Brain pericyte (primary cell): ENCODE results near the gene GALNT1.

Source experiments
- DNase-seq: peaks from one replicate; pipeline ENCODE4 v3.0.0-alpha.2; 2012; ENCODE audit warnings: low read depth, low spot score

The GALNT1 gene

DNA sequence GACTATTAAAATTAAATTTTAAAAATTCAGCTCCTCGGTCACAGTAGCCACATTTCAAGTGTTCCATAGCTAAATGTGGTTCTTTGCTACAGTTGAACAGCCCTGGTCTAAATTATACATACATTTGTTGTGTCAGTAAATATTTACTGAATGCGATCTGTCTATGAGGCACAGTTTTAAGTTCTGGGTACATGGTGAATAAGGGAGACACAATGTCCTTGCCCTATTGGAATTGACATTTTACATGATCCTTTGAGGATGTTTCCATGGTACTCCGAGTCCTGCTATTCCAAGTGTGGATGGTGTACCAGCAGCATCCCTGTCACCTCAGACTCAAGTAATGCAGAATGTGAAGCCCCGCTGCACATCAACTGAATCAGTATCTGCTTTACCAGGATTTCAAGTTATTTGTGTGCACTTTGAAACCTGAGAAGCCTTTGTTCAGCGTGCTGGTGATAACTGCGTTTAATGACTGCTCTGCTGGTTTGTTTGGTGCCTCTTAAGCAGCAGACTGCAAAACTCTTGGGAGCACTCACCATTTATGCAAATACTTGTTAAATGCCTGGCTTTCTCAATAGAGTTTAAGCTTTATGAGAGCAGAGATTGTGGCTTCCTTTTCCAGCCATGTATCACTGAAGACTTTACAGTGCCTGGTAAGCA is 1.5 kb downstream of the GALNT1 start:
- DNase-seq, result no peak

DNA sequence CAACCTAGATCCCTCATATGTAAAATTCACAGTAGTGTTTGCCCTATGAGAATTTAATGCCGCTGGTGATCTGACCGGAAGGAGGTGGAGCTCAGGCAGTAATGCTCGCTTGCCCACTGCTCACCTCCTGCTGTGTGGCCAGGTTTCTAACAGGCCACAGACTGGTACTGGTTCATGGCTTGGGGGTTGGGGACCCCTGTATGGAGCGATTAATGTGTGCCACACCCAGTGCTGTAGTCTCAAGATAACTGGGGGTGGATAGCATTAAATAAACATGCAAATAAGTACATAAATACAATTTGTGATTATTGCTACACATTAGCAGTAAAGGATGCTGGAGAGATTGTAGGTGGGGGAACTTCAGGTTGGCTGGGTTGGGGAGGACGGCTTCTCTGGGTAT is 3.2 kb downstream of the GALNT1 start:
- DNase-seq, result no peak

DNA sequence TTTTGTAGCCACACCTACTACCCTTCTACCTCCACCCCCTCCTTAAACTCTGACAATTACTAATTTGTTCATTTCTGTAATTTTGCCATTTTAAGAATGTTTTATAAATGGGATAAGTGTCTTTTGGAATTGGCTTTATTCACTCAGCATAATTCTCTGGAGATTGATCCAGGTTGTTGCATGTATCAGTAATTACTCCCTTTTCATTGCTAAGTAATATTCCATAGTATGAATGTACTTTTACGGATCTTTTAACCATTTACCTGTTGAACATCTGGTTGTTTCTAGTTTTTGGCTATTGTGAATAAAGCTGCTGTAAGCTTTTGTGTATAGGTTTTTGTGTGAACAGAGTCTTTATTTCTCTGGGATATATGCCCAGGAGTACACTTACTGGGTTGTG is 4.1 kb downstream of the GALNT1 start:
- DNase-seq, result no peak

DNA sequence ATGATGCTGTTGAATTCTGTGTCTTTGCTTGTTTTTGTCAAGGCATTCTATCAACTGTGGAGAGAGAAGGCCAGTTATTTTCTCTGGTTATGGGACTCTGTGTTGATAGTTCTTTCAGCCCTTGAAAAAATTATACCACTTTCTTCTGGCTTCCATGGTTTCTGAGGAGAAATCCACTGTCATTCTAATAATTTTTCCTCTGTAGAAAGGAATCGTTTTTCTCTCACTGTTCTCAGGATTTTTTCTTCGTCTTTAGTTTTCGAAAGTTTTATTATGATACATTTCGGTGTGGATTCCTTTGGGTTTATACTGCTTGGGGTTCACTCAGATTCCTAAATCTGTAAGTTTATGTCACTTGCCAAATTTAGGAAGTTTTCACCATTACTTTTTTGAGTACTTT is 6.6 kb downstream of the GALNT1 start:
- no peak for DNase-seq

DNA sequence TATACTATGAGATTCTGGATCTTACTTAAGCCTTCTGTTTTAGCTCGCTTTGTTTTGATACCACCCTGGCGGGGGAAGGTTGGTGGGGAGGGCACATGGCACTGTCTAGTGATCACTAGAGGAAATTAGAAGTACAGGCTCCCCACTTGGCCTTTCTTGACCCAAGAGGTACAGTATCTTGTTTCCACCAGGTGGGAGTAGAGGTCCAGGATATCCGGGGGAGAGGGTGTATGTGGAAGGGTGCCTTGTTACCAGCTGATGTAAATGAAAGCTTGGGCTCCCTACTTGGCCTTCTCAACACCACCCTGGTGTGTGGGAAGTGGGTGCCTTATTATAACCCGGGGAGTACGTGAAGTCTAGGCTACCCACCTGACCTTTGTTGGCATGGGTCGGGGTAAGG is 7.5 kb downstream of the GALNT1 start:
- no peak for DNase-seq

DNA sequence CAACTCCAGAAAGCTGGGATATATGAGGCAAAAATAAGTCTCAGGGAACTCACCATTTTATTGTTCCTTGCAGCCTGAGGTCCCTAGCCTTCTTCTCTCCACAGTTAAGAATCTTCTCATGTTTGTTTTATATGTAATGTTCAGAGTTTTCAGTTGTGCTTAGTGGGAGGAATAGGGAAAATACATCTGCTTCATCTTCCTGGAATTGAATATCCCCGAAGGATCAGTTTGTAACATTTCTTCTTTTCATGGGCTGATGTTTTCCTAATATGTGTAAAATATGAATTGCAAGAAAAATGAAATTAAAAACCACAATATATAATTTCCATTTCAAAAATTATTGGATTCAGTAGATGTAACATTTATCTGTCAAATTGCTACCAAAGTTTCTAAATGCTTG is 8.0 kb downstream of the GALNT1 start:
- DNase-seq, result no peak

DNA sequence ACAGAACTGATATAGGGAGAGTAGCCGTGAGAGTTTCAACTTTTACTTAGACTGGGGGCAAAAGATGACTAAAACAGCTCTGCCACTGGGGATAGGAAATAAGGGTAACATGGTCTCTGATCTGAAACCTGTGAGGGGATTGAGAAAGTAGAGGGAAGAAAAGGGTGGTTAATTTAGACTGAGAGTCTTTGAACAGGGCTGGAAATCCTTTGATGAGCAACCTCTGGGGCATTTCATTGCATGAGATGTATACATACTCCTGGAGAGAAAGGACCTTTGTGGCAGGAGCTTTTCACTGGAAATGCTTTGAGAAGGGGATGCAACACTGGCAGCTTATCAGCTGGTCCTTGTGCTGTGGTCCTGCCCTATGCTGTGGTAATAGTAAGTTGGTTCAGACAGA is 9.4 kb downstream of the GALNT1 start:
- DNase-seq, result no peak

DNA sequence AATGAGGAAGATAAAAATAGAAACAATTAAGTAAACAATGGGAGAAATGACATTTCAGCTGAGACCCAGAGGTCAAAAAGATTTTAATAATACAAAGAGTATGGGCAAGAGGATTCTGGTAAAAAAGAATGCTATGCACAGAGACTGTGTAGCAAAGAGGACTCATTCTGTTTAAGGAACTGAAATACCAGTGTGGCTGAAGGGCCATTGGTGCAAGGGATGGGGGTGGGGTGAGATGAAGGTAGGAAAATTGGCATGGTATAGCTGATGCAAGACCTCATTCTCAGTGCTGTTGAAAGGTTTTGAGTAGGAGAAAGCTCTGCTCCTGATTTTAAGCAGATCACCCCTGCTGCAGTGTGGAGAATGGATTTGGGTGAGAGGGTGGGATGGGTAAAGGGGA is 10.8 kb downstream of the GALNT1 start:
- no peak for DNase-seq

DNA sequence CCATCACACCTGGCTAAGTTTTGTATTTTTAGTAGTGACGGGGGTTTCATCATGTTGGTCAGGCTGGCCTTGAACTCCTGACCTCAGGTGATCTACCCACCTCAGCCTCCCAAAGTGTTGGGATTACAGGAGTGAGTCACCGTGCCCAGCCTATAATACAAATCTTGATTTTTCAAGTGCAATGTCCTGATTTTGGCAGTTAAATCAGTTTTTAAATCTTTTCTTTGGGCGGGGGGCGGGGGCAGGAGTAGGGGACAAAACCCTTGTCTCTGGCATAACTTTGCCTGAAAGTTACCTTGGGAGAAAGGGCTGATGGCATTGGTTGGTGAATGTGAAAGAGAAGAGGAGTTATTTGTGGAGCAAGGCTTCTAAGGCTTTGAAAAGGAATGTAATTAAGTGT is 12.3 kb downstream of the GALNT1 start:
- DNase-seq, result no peak

DNA sequence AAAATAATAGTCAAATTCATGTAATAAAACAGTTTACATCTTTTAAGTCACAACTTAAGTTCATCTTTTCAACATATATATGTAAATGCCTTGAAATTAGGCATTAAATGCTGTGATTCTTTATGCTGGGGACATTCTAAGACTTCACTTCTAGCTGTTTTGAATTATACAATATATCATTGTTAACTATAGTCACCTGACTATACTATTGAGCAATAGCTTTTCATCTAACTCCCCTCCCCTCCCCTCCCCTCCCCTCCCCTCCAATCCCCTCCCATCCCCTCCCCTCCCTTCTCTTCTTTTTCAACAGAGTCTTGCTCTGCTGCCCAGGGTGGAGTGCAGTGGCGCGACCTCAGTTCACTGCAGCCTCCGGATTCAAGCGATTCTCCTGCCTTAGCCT is 16.2 kb downstream of the GALNT1 start:
- no peak for DNase-seq

DNA sequence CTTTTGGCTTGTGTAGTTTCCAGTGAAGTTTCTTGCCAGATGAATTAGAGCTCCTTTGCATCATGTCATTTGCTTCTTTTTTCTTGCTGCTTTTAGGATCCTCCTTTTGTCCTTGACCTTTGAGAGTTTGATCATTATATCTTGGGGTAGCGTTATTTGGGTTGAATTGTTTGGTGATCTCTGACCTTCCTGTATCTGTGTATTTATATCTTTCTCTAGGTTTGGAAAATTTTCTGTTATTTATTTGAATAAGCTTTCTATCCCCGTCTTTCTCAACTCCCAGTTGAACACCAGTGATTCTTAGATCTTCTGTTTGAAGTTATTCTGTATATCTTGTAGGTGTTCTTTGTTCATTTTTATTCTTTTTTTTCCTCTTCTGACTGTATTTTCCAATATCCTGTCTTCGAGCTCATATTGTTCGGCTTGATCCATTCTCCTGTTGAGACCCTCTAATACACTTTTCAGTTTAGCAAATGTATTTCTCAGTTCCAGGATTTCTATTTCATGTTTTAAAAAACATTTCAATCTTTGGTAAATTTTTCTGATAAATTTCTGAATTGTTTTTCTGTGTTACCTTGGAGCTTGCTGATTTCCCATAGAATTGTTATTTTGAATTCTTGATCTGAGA is 20.8 kb downstream of the GALNT1 start:
- DNase-seq, result no peak

DNA sequence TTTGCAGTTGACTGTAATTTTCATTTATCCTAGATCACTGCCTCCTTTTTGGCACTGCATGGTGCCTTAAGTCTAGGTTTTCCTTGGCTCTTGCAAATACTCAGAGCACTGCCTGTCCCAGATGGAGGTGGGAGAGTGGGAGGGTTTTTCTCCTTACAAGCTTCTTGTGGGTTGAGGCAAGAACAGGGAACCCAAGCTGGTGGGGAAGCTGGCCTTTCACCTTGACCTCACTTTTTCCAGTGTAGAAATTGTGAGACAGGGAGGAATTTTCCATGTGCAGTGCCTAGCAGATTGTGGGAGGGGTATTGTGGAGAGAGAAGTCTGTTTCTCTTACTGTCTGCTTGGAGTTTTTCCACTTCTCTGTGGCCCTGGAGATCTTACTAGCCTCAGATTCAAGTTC is 21.5 kb downstream of the GALNT1 start:
- DNase-seq, result no peak

DNA sequence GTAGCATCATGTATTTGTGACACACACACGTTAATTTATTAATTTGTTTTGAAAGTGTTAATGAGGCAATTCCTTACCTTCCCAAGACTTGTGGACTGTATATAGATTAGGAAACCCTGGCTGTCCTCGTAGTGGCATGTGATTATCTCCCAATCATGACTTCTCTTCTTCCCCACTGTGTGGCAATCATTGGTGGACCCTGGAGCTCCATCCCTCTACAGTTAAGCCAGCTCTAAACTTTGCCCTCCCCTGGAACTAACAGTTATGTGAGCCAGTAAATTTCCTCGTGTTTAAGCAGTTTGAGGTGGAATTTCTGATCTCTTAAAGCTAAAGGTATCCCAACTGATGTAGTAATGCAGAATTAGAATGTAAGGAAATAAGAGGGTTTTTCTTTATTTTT is 22.0 kb downstream of the GALNT1 start:
- no peak for DNase-seq

DNA sequence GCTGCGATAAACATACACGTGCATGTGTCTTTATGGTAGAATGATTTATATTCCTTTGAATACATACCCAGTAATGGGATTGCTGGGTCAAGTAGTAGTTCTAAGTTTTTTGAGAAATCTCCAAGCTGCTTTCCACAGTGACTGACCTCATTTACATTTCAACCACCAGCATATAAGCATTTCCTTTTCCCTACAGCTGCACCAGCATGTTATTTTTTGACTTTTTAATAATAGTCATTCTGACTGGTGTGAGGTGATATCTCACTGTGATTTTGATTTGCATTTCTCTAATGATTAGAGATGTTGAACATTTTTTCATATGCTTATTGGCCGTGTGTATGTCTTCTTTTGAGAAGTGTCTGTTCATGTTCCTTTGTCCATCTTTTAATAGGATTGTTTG is 22.8 kb downstream of the GALNT1 start:
- no peak for DNase-seq

DNA sequence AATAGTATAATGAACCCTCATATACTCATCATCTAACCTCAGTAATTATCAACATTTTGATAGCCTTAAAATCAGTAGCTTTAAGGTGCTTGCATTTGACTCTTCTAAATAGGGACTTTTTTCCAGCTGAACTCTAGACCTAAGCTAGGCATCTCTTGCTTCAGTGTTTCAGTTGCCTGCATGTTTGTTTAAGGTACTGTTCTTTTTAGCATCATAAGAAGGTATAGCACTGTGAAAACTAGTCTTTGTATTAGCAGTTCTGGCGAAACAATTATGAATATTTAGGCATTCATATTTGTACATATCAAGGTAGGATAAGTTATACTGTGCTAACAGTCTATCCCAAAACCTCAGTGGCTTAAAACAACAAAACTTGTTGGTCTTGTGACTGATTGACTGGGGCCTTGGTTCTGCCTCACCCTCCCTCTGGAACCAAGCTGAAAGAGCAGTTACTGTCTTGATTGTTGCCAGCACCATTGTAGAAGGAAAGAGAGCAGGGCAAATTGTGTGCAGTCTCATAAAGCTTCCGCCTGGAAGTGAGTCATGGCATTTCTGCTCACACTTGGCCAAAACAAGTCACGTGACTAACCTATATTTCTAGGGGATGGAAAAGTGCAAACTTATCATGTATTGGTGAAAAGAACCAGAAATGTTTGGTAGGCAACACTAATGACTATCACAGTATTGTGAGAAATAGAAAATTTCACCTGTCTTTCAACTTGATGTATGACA is 24.3 kb downstream of the GALNT1 start:
- DNase-seq, result no peak

DNA sequence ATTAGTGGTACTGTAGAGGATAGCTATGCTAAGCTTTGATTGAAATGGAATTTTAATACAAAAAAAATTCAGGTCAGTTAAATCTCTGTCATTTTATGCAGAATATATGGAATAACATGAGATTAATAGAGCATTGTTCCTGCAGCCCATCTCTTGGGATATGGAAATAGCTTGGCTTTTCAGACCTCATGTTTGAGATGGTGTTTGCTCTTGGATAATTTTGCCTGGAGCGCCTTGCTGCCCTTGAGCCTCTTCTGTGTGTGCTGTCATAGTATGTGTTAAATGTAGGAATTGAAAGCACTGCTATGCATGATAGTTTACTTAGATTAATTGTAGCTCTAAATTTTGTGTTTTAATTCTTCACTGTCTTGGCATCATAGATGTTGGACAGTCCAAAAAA is 27.7 kb downstream of the GALNT1 start:
- no peak for DNase-seq

DNA sequence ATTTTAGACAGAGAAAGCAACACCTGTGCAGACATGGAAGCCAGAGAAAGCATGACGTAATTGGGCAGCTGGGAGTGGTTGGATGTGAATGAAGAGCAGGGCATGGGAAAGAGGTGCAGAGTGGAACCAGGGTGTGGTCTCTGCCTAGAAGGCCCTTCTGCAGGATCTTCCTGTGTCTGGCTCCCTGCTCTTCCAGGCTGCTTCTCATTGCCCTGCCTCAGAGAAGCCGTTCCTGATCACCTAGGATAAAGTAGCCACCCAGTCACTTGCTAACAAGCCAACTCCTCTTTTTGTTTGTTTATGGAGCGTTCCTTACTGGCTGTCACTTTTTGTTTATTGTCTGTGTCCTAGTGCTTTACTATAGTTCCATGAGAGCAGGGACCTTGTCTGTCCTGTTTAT is 28.5 kb downstream of the GALNT1 start:
- DNase-seq, result no peak

DNA sequence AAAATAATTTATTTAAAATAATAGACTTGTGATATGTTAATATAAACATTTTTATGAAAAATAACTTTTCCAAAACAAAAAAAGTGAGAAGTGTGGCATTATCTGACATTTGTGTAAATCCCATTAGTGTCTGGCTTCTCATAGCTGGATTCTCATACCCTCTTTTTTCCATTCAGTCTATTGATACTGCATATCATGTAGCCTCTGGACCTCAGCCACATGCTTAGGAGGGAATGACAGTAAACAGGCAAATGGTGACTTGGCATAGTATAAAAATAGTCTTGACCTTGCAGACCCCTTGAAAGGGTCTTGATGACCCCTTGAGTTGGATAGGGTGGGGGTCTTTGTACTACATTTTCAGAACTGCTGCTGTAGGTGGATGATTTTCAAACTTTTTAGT is 29.2 kb downstream of the GALNT1 start:
- no peak for DNase-seq

DNA sequence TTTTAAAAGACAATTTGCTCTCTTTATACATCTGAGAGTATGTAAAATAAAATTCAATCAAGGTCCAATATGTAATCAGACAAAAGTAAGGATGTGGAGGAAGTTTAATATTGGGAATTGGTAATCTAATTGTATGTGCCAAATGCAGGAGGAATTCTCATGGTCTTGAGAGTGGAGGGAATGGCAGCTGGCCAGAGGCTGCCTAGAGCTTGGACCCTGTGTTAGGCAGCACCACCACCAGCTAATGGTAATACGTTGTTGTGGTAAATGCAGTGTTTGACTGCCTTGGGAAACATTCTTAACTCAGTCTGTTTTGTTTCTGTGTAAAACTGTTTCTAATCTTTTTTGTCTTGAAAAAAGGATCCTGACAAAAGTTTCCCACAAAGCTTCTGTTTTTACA is 30.0 kb downstream of the GALNT1 start:
- no peak for DNase-seq

DNA sequence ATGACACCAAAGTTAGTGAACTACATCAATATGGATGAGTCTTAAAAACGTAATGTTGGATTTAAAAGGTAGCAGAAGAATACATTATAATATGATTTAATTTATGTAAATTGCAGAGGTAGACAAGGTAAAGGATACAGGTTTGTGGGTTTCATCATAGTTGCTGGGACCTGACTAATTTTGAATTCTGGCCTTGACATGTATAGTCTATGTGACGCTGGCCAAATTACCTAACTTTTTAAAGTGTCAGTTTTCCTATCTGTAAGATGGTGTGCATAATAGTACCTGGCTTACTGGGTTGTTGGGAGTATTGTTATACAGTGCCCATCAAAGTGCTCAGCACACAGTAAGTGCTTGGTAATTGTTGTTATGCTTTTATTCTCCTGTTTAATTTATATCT is 34.5 kb downstream of the GALNT1 start:
- no peak for DNase-seq

DNA sequence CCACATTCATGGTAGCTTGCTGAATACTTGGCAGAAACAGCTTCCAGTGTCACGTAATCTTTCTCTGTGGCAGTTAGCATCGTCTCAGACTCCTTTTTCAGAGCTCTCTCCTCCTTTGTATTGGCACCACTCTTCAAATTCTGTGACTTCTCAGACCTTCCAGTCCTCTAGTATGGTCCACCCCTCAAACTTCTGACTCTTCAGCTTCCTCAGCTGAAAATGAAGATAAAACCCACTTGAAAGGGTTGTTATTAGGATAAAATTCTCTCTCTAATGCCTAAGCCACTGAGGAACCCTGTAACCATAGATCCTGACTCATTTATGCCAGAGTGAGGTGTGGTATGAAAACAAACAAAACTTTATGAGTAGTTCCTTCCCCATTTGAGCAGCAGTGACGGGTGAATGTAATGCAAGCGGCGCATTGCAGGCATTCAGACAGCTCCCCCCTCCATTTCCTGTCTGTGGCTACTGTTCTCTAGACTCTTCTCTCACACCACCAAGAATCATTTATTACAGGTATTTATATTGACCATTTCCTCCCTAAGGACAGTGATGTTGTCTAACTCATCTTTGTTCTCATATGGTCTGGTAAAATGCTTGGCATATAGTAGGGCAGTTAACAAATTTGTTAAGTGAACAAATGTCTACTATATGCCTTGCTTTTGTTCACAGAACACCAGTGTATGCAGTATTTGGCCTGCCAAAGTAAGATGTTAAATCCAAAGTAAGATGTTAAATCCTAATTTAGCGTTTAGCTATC is 35.3 kb downstream of the GALNT1 start:
- DNase-seq, result peak; percentile 10

DNA sequence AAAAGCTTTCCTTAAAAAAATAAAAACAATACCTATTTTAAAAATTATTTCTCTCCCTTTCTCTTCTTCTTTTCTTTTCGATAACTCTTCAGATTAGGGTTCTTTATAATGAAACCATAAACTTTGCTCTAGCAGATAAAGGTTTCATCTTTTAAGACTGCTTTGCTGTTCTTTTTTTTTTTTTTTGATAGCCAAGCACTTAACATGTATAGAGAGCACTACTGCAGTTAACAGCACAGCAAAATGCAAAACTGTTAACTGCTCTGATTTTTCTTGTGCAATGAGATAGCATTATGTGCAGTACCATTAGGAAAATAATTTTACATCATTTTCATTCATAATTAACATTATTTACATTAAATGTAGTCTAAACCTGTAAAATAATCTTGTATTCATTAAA is 36.3 kb downstream of the GALNT1 start:
- DNase-seq, result no peak

DNA sequence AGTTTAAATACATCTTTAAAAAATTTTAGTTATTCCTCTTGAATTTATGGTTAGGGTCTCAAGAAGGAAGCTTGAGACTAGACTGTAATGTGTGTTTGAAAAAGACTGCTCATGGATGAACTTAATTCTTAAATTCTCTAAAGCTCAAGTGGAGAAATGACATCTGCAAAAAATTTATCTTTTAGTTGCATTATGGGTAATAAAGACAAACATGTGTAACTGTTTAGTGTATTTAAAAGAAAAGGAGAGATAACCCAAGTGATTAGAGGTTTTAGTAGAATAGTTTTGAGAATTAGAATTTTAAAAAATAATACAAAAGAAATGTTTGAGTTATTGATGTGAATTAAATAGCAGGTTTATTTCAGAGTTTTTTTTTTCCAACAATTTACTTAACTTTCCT is 36.7 kb downstream of the GALNT1 start:
- DNase-seq, result no peak
